Activated T-cell treated with anti-CD3 and anti-CD28 coated beads for 48 hours (primary cell): Measurements from ENCODE around the gene SPACDR.

Experiments used
- DNase-seq: peaks from one replicate; pipeline ENCODE4 v3.0.0-alpha.2; 2020; ENCODE audit warnings: low read depth

The SPACDR gene

GRCh38 chr7:100413346-100413745, 50.7 kb downstream of the SPACDR start:
- DNase-seq, result no peak

DNA sequence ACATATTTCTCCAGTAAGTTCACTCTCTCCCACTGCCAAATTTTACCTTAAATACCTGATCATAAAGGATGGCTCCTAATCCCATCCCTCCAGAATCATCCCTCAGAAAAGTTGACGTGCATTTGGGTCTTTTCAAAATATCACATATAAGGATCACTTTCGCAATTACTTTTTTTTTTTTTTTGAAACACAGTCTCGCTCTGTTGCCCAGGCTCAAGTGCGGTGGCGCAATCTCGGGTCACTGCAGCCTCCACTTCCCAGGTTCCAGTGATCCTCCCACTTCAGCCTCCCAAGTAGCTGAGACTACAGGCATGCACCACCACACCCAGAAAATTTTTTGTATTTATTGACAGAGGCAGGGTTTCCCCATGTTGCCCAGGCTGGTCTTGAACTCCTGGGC, 53.0 kb downstream of the SPACDR start:
- DNase-seq, result no peak

- DNase-seq, result no peak
These were observed 56.5 kb downstream of the SPACDR start for GRCh38 chr7:100407285-100408180.

DNA sequence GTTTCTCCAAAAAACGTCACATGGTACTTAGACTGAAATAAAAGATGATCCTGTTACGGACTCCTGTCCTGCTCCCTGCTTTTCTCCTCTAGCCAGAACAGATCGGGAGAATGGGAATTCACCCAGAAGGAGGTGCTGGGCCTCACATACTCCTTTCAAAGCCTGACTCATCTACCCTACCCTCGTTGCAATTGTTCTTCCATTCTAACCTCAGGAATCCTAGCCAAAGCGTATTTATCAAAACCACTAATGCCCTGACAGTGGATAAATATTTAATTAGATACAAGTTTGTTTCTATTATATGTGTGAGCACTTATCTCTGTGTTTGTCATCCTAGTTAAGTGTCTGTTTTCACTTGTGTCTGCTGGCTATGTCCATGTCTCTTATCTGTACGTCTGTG, 57.3 kb downstream of the SPACDR start:
- DNase-seq, result no peak
